ENCODE measurements around the gene ZNF563. TPM values are rescaled to one million over a fixed set of nuclear protein-coding genes. Genes with fewer than 3 reads are reported as not detected.

Gene ZNF563
- total and polyA plus RNA-seq, 2 of the 8 experiments (the other 6 are each of a cell fraction or from before 2014, with no cell fraction given): 0.91 to 2.3 TPM

DNA sequence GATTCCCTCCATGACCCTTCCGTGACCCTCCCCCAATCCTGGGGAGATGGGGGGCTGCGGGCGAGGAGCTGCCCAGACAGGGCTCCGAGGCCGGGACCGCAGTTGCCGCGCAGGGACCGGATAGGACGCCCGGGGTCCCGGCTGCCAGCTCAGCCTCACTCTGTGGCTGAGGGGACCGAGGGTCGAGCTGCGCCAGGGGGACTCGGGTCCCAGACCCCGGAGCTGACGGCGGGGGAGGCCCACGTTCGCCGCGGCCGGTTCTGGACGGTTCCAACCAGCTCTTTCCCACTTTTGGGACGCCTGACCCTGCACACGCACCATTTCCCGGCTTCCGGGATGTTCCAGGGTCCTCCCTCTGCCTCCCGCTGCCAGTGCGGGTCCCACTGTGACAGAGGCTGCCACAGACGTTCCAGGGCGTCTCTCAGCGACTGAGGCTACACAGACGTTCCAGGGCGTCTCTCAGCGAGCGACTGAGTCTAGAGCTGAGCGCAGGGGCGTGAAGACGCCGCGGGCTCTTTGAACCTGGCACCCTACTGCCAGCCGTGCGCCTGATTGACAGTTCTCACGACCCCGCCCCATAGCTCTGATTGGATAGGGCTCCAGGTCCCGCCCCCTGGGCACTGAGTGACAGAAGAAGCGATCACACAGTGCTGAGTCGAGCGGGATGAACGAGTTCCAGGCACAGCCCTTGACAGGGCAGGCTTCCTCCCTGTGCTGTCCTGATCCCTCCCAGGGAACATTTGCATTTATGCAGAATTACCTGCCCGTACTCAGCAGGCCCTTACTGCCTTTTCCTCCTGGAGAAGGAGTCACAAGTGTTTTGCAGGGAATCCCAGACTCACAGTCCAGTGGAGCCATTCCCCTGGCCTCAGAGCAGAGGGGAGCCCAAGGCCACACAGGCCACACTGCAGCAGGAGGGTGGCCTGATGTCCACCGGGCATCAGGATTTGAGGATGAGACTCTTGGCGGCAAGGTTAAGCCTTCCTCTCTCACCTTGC lies at the start of gene ZNF563 (continued):
- TF ChIP-seq, protein P1, sequence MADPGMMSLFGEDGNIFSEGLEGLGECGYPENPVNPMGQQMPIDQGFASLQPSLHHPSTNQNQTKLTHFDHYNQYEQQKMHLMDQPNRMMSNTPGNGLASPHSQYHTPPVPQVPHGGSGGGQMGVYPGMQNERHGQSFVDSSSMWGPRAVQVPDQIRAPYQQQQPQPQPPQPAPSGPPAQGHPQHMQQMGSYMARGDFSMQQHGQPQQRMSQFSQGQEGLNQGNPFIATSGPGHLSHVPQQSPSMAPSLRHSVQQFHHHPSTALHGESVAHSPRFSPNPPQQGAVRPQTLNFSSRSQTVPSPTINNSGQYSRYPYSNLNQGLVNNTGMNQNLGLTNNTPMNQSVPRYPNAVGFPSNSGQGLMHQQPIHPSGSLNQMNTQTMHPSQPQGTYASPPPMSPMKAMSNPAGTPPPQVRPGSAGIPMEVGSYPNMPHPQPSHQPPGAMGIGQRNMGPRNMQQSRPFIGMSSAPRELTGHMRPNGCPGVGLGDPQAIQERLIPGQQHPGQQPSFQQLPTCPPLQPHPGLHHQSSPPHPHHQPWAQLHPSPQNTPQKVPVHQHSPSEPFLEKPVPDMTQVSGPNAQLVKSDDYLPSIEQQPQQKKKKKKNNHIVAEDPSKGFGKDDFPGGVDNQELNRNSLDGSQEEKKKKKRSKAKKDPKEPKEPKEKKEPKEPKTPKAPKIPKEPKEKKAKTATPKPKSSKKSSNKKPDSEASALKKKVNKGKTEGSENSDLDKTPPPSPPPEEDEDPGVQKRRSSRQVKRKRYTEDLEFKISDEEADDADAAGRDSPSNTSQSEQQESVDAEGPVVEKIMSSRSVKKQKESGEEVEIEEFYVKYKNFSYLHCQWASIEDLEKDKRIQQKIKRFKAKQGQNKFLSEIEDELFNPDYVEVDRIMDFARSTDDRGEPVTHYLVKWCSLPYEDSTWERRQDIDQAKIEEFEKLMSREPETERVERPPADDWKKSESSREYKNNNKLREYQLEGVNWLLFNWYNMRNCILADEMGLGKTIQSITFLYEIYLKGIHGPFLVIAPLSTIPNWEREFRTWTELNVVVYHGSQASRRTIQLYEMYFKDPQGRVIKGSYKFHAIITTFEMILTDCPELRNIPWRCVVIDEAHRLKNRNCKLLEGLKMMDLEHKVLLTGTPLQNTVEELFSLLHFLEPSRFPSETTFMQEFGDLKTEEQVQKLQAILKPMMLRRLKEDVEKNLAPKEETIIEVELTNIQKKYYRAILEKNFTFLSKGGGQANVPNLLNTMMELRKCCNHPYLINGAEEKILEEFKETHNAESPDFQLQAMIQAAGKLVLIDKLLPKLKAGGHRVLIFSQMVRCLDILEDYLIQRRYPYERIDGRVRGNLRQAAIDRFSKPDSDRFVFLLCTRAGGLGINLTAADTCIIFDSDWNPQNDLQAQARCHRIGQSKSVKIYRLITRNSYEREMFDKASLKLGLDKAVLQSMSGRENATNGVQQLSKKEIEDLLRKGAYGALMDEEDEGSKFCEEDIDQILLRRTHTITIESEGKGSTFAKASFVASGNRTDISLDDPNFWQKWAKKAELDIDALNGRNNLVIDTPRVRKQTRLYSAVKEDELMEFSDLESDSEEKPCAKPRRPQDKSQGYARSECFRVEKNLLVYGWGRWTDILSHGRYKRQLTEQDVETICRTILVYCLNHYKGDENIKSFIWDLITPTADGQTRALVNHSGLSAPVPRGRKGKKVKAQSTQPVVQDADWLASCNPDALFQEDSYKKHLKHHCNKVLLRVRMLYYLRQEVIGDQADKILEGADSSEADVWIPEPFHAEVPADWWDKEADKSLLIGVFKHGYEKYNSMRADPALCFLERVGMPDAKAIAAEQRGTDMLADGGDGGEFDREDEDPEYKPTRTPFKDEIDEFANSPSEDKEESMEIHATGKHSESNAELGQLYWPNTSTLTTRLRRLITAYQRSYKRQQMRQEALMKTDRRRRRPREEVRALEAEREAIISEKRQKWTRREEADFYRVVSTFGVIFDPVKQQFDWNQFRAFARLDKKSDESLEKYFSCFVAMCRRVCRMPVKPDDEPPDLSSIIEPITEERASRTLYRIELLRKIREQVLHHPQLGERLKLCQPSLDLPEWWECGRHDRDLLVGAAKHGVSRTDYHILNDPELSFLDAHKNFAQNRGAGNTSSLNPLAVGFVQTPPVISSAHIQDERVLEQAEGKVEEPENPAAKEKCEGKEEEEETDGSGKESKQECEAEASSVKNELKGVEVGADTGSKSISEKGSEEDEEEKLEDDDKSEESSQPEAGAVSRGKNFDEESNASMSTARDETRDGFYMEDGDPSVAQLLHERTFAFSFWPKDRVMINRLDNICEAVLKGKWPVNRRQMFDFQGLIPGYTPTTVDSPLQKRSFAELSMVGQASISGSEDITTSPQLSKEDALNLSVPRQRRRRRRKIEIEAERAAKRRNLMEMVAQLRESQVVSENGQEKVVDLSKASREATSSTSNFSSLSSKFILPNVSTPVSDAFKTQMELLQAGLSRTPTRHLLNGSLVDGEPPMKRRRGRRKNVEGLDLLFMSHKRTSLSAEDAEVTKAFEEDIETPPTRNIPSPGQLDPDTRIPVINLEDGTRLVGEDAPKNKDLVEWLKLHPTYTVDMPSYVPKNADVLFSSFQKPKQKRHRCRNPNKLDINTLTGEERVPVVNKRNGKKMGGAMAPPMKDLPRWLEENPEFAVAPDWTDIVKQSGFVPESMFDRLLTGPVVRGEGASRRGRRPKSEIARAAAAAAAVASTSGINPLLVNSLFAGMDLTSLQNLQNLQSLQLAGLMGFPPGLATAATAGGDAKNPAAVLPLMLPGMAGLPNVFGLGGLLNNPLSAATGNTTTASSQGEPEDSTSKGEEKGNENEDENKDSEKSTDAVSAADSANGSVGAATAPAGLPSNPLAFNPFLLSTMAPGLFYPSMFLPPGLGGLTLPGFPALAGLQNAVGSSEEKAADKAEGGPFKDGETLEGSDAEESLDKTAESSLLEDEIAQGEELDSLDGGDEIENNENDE (IDR thresholded peaks at IDR 0.05; ENCODE audit: insufficient replicate concordance, low read length): no peak
- TF ChIP-seq HDAC2 (IDR thresholded peaks at IDR 0.05; ENCODE audit: borderline replicate concordance in 1 of 2, low read depth in 2 of 2, low read length in 2 of 2): 0 out of 4 replicates have a peak, but pooled peaks of 1 of the 2 experiments have one; percentile 27
- TF ChIP-seq GTF2F1 (IDR thresholded peaks at IDR 0.05; ENCODE audit: borderline replicate concordance, low read depth, low read length): no peak
- peak; percentile 22 for TF ChIP-seq TAF7 (optimal IDR thresholded peaks at IDR 0.05; ENCODE audit: borderline replicate concordance, low read depth, low read length)
- peak; percentile 61 for TF ChIP-seq SP2 (IDR thresholded peaks at IDR 0.05; ENCODE audit: low read length)
- TF ChIP-seq SIN3A (conservative IDR thresholded peaks at IDR 0.05 in 1 of 2, IDR thresholded peaks at IDR 0.05 in 1 of 2; ENCODE audit: low read depth in 1 of 2, low read length in 2 of 2): 0 out of 4 replicates have a peak, but pooled peaks of 1 of the 2 experiments have one; percentile 37
- peak; percentile 98 for TF ChIP-seq KDM4A (IDR thresholded peaks at IDR 0.05; ENCODE audit: low read depth, low read length, severe bottlenecking)
- TF ChIP-seq ASH2L (IDR thresholded peaks at IDR 0.05; ENCODE audit: low read length): peak; percentile 42
